Measurements from ENCODE around the gene NUP98.
"Not testable (repeated sequence)": the region's sequence is repeated elsewhere in the genome, so short reads cannot be mapped to it uniquely, and the experiment has no call there.

NUP98 gene

DNA sequence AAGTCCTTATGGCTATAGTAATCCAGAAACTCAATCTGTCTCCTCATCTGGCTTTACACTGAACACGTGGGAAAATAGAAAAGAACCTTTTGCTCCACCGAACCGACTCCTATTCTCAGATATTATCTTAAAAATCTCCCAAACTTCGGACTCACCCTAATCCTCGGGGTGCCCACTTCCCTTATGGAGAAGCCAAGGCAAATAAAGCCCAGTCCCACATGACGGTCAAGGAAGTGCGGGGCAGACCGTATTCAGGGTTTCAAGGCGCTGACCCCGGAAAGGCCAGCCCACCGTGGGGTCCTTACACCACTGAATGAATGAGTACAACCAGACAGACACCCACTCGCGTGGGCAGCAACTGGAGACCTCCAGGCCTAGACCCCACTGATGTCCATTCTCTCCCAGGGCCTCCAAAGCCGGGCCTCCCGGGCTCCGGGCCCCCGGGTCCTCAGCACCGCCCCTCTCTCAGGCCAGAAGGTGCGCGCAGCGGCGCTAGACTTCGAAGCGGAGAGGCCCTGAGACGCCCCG, 489 bp downstream of the NUP98 start:
- no peak for DNase-seq

- DNase-seq, result no peak
Observed at GRCh38 chr11:3796346-3796745, 1.0 kb downstream of the NUP98 start.

DNA sequence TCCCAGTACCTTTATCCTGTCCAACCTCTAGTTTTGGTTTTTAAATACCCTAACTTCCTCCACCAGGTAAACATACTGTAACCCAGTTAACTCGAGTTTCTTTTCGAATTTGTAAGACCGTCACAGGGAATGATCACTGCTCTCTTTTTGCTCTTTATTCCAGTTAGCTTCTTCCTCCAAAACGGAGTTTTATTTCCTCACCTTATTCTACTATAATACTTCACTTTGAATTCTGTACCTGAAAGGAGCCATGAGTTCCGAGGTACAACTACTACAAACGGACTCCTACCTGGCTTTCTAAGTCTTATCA, 1.4 kb downstream of the NUP98 start:
- DNase-seq, result no peak

DNA sequence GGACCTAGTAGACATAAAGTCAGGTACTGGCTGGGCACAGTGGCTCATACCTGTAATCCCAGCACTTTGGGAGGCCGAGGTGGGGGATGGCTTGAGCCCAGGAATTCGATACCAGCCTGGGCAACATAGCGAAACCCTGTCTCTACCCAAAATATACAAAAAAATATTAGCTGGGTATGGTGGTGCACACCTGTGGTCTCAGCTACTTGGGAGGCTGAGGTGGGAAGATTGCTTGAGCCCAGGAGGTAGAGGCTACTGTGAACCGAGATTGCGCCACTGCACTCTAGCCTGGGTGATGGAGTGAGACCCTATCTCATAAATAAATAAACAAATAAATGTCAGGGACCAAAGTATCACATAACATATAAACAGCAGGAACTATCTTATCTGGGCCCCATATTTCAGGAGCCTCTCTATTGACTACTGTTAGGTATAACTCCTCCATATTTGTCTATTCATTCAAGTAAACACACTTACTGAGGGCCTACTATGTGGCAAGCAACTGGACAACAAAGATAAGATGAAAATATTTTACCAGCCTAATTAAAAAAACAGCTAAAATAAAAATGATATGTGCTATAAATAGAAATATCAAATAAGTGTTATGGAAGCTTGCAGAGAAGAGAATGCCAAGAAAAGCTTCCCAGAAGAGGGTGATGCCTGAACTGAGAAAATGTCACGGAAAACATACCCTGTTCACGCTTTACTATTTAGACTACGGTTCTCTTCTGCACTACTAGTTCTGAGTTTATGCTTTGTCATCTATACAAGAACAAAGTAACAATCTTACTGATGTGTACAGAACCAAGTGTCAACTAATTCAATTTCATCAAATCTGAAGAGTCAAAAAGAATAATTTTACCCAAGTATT, 2.0 kb downstream of the NUP98 start:
- no peak for DNase-seq

GRCh38 chr11:3794387-3794786, 3.0 kb downstream of the NUP98 start:
- not testable (repeated sequence) for DNase-seq

- no peak for DNase-seq
Observed at GRCh38 chr11:3786781-3787428, 10.4 kb downstream of the NUP98 start.

DNA sequence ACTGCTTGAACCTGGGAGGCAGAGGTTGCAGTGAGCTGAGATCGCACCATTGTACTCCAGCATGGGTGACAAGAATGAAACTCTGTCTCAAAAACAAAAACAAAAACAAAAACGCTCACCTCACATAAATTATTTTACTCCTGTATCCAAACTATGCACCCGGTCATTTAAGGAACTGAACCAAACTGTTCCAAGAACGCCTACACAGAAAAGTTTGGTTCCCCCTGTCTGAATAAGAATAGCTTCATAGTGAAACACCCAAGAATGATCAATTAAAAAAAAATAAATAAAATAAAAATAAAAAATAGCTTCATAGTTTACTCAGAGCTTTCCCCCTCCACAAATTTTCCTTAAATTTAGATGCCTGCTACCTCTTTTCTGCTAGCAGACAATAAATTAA, 13.7 kb downstream of the NUP98 start:
- no peak for DNase-seq

DNA sequence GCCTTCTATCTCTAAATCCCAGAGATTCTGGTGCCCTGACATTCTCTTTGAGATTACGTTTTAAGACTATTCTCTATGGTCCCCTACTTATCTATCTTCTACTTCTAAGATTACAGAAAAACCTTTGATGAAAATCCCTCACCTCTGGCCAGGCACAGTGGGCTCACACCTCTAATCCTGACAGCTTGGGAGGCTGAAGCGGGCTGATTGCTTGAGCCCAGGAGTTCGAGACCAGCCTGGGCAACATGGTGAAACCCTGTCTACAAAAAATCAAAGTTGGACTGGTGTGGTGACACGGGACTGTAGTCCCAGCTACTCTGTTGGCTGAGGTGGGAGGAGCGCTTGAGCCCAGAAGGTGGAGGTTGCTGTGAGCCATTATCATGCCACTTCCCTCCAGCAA, 14.4 kb downstream of the NUP98 start:
- no peak for DNase-seq

DNA sequence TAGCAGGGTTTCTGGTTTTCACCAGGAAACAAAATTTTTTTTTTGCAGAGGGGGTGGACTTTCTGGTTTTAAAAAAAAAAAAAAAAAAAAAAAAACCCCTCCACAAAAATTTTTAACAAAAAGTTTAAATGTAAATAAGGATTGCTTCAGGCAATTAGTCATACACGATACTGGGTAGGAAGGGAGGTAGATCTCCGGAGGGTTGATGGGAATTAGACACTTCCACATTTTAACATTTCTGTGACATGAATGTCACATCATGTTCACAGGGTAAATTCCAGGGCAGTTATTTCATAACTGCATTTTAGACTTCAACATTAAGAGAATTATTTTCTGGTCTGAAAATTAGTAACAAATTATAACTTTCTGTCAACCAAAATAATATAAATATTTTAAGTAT, 15.9 kb downstream of the NUP98 start:
- peak; percentile 44 for DNase-seq

- DNase-seq, result peak; percentile 29
Observed at GRCh38 chr11:3775736-3776406, 21.5 kb downstream of the NUP98 start.

- DNase-seq, result no peak
Observed at GRCh38 chr11:3773180-3773579, 24.2 kb downstream of the NUP98 start.

DNA sequence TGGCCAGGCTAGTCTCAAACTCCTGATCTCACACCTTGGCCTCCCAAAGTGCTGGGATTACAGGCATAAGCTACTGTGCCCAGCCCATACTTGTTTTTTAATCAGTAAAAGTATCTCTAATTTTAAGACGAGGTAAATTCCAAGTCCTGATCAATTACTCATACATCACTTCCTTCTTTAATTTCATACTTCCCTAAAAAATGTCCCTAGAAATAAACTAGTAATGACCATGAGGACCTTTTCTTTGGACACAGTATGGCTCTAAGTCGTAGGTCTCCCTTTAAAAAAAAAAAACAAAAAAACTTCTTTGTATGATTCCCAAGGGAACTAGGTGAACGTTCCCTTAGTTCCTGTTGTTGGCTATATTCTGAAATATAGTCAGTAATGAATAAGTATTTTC, 29.8 kb downstream of the NUP98 start:
- DNase-seq, result no peak

DNA sequence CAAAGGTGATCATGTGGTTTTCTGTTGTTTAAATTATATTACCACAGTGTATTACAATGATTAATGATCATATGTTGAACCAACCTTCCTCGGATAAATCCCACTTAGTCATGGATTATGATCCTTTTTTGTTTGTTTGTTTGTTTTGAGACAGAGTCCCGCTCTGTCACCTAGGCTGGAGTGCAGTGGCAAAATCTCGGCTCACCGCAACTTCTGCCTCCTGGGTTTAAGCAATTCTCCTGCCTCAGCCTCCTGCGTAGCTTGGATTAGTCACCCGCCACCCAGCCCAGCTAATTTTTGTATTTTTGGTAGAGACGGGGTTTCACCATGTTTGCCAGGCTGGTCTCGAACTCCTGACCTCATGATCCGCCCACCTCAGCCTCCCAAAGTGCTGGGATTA, 30.5 kb downstream of the NUP98 start:
- not testable (repeated sequence) for DNase-seq

DNA sequence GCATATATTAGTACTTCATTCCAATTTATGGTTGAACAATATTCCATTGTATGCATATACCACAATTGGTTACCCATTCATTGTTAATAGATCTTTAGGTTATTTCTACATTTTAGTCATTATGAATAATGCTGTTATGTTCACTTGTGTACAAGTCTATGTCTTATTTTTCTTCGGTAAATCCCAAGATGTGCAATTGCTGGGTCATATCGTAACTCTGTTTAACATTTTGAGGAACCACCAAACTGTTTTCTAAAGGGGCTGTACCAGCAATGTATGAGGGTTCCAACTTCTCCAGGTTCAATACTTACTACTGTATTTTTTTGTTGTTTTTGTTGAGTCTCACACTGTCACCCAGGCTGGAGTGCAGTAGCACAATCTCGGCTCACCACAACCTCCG, 33.1 kb downstream of the NUP98 start:
- DNase-seq, result no peak

- DNase-seq, result no peak
Observed at GRCh38 chr11:3755151-3755550, 42.2 kb downstream of the NUP98 start.

DNA sequence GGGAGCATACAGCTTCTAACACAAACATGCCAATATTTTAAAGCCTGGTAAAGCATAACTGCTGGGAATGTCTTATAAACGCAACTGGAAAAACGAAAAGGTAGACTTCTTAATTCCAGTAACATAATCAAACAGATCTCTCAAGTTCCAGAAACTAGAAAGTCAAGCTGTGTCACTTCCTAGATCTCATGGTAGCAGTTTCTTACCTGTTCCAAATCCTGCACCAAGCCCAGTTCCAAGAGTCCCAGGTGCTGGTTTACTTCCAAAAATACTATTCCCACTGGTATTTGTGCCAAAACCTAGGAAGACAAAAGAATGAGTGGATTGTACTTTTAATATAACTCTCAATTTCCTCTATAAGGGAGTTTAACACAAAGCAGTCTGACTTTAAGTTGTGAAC, 44.2 kb downstream of the NUP98 start:
- DNase-seq, result no peak

DNA sequence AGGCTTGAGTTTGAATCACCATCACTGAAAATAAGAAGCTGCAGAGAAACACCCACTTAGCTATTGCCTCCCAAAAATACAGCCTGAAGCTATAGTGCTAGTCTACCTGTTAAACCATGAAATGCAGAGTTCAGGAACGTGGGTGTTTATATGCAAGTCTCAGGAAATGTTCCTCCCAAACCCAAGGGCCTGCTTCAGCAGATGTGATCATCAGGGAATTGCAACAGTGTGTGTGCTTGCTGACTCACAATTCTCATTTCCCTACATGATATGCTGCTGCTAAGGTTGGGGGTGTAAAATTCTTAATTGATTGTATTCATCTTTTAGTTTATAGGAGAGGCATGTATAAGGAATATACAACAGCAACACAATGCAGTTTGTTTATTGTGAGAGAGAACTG, 49.6 kb downstream of the NUP98 start:
- peak; percentile 68 for DNase-seq

- DNase-seq, result no peak
Observed at GRCh38 chr11:3745161-3745560, 52.2 kb downstream of the NUP98 start.

DNA sequence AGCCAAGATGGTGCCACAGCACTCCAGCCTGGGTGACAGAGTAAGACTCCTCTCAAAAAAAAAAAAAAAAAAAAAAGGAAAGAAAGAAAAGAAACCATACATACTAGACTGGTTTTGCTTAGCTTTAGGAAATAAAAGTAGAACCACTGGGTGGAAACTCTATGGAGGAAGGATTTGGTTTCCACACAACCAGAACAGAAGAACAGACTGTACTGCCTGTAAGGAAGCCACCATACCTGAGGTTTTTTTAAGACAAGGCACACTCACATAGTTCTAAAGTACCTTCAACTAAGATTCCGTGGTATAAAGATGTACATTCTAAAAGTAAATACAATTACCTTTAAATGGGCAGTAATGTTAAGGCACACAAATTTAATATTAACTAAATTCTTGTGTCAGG, 58.6 kb downstream of the NUP98 start:
- no peak for DNase-seq

DNA sequence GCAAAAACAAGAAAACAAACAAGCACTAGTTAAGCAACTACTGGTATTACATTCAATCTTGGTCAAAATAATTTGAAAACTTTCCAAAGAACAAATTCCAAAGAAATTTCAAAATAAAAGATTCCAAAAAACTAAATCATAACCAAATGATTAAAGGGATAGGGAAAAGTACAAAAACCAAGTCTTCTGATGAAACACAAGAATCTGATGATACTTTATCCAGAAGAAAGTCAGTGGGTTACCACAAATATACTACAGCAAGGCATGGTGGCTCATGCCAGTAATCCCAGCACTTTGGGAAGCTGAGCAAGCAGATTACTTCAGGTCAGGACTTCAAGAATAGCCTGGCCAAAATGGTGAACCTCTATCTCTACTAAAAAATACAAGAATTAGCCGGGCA, 59.1 kb downstream of the NUP98 start:
- DNase-seq, result peak; percentile 49

GRCh38 chr11:3737386-3737933, 59.9 kb downstream of the NUP98 start:
- DNase-seq, result no peak

GRCh38 chr11:3736816-3737215, 60.5 kb downstream of the NUP98 start:
- DNase-seq, result no peak

GRCh38 chr11:3735827-3736226, 61.5 kb downstream of the NUP98 start:
- DNase-seq, result peak; percentile 25
